ENCODE data around the gene AHRR. TPM values are rescaled to one million over a fixed set of nuclear protein-coding genes. Genes with fewer than 3 reads are reported as not detected.
A peak's percentile ranks its signal among the peaks of the same experiment; 100 is the strongest.

AHRR gene
- polyA plus RNA-seq, 3 donors = 0.15 TPM; not detected in 1

- peaks cover 5% of the 10 kb centered on the region for H3K4me1 Mint-ChIP-seq
- peaks cover 23 to 32% (median 26%) of the 10 kb centered on the region in 3 donors for H3K27me3 Mint-ChIP-seq (ENCODE audit: low read depth in 3 of 3)
- H3K36me3 Mint-ChIP-seq = peaks cover 44 to 53% of the 10 kb centered on the region in 2 donors
- H2AFZ ChIP-seq (ENCODE audit: insufficient read depth, low read depth, low read length, poor library complexity, severe bottlenecking) = no peak overlapping the region
- H4K20me1 ChIP-seq (ENCODE audit: insufficient read depth, low read length) = peaks cover 25% of the 10 kb centered on the region
- no peaks in the 10 kb centered on the region for H3K79me2 ChIP-seq (ENCODE audit: insufficient read depth, low read length)
- peaks cover 2 to 4% of the 10 kb centered on the region in 2 donors for H3K4me1 ChIP-seq (ENCODE audit: control insufficient read depth in 1 of 2, insufficient read depth in 2 of 2, low read length in 2 of 2)
- peaks cover 5 to 30% of the 10 kb centered on the region in 2 donors for H3K27me3 ChIP-seq (ENCODE audit: control insufficient read depth in 2 of 2, insufficient read depth in 2 of 2, low read length in 2 of 2)
- no peak overlapping the region for H3K27ac ChIP-seq (ENCODE audit: low read depth in 1 of 2, low read length in 2 of 2)
- no peaks in the 10 kb centered on the region for H3K9me3 ChIP-seq (replicated peaks in 1 of 2; ENCODE audit: control insufficient read depth in 1 of 2, insufficient read depth in 1 of 2, low read length in 2 of 2)
- peaks cover 0 to 7% (median 2%) of the 10 kb centered on the region in 7 donors for H3K9me3 Mint-ChIP-seq
- no peak overlapping the region for H3K9ac ChIP-seq (ENCODE audit: insufficient read depth, low read length, poor library complexity, severe bottlenecking)
- WGBS (ENCODE audit: insufficient coverage) = 93% methylated on average over 14 of the region's 19 CpGs
- H3K4me2 ChIP-seq (replicated peaks; ENCODE audit: extremely low read depth, low read length, poor library complexity, severe bottlenecking) = no peak overlapping the region
- H3K27ac Mint-ChIP-seq = peak overlapping the region in 2 of 7 donors; percentile 28 to 63
- TF ChIP-seq, protein P1, sequence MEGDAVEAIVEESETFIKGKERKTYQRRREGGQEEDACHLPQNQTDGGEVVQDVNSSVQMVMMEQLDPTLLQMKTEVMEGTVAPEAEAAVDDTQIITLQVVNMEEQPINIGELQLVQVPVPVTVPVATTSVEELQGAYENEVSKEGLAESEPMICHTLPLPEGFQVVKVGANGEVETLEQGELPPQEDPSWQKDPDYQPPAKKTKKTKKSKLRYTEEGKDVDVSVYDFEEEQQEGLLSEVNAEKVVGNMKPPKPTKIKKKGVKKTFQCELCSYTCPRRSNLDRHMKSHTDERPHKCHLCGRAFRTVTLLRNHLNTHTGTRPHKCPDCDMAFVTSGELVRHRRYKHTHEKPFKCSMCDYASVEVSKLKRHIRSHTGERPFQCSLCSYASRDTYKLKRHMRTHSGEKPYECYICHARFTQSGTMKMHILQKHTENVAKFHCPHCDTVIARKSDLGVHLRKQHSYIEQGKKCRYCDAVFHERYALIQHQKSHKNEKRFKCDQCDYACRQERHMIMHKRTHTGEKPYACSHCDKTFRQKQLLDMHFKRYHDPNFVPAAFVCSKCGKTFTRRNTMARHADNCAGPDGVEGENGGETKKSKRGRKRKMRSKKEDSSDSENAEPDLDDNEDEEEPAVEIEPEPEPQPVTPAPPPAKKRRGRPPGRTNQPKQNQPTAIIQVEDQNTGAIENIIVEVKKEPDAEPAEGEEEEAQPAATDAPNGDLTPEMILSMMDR (IDR thresholded peaks at IDR 0.05) = no peak
- H3K4me3 ChIP-seq (replicated peaks in 1 of 3; ENCODE audit: low read depth in 2 of 3, low read length in 3 of 3) = no peak overlapping the region
- H3K4me3 Mint-ChIP-seq = no peak overlapping the region
- intact Hi-C loops (cut with micrococcal nuclease) = loop anchor here in 1 of 2 donors (2.0 kb wide), 1 partner anchor 114 kb away; no protein-coding TSS in a partner anchor
- no peak for DNase-seq
- peaks cover 41 to 55% of the 10 kb centered on the region in 2 donors for H3K36me3 ChIP-seq (replicated peaks in 1 of 2; ENCODE audit: control insufficient read depth in 1 of 2, insufficient read depth in 2 of 2, low read length in 2 of 2)
Measured at GRCh38 chr5:316210-317085, 5.1 kb upstream of the AHRR start.

GRCh38 chr5:317086-317811 is 4.3 kb upstream of the AHRR start:
- H3K9me3 Mint-ChIP-seq = peaks cover 0 to 7% (median 2%) of the 10 kb centered on the region in 7 donors
- 67% methylated on average over 20 of the region's 26 CpGs for WGBS (ENCODE audit: insufficient coverage)
- H2AFZ ChIP-seq (ENCODE audit: insufficient read depth, low read depth, low read length, poor library complexity, severe bottlenecking) = no peak overlapping the region
- no peak overlapping the region for H3K4me2 ChIP-seq (replicated peaks; ENCODE audit: extremely low read depth, low read length, poor library complexity, severe bottlenecking)
- intact Hi-C loops (cut with micrococcal nuclease) = loop anchor here in 1 of 2 donors (2.0 kb wide), 1 partner anchor 114 kb away; no protein-coding TSS in a partner anchor
- peaks cover 26 to 37% (median 30%) of the 10 kb centered on the region in 3 donors for H3K27me3 Mint-ChIP-seq (ENCODE audit: low read depth in 3 of 3)
- no peak overlapping the region for H3K9ac ChIP-seq (ENCODE audit: insufficient read depth, low read length, poor library complexity, severe bottlenecking)
- no peak overlapping the region for H3K4me3 Mint-ChIP-seq
- H3K4me3 ChIP-seq (replicated peaks in 1 of 3; ENCODE audit: low read depth in 2 of 3, low read length in 3 of 3) = no peak overlapping the region
- H3K79me2 ChIP-seq (ENCODE audit: insufficient read depth, low read length) = no peaks in the 10 kb centered on the region
- H3K36me3 ChIP-seq (replicated peaks in 1 of 2; ENCODE audit: control insufficient read depth in 1 of 2, insufficient read depth in 2 of 2, low read length in 2 of 2) = peaks cover 38 to 47% of the 10 kb centered on the region in 2 donors
- peaks cover 2 to 10% of the 10 kb centered on the region in 2 donors for H3K4me1 ChIP-seq (ENCODE audit: control insufficient read depth in 1 of 2, insufficient read depth in 2 of 2, low read length in 2 of 2)
- H3K27ac Mint-ChIP-seq = no peak overlapping the region
- no peaks in the 10 kb centered on the region for H3K9me3 ChIP-seq (replicated peaks in 1 of 2; ENCODE audit: control insufficient read depth in 1 of 2, insufficient read depth in 1 of 2, low read length in 2 of 2)
- no peak overlapping the region for H3K27ac ChIP-seq (ENCODE audit: low read depth in 1 of 2, low read length in 2 of 2)
- H3K4me1 Mint-ChIP-seq = peaks cover 5% of the 10 kb centered on the region
- peaks cover 5 to 33% of the 10 kb centered on the region in 2 donors for H3K27me3 ChIP-seq (ENCODE audit: control insufficient read depth in 2 of 2, insufficient read depth in 2 of 2, low read length in 2 of 2)
- TF ChIP-seq, protein P1 (IDR thresholded peaks at IDR 0.05) = no peak
- peaks cover 38 to 45% of the 10 kb centered on the region in 2 donors for H3K36me3 Mint-ChIP-seq
- peaks cover 23% of the 10 kb centered on the region for H4K20me1 ChIP-seq (ENCODE audit: insufficient read depth, low read length)
- peak in 2 of 3 donors; percentile 30 to 57 for DNase-seq
